ENCODE results near the gene NAPEPLD.

The NAPEPLD gene

GRCh38 chr7:103143868-103144267 is 5.0 kb downstream of the NAPEPLD start:
- no peak for DNase-seq (ENCODE audit: low read depth)

GRCh38 chr7:103142494-103142893 is 6.4 kb downstream of the NAPEPLD start:
- DNase-seq (ENCODE audit: low read depth): no peak

GRCh38 chr7:103141753-103142404 is 7.0 kb downstream of the NAPEPLD start:
- DNase-seq (ENCODE audit: low read depth): no peak

- DNase-seq (ENCODE audit: low read depth): no peak
Measured at GRCh38 chr7:103140685-103141084, 8.2 kb downstream of the NAPEPLD start.

DNA sequence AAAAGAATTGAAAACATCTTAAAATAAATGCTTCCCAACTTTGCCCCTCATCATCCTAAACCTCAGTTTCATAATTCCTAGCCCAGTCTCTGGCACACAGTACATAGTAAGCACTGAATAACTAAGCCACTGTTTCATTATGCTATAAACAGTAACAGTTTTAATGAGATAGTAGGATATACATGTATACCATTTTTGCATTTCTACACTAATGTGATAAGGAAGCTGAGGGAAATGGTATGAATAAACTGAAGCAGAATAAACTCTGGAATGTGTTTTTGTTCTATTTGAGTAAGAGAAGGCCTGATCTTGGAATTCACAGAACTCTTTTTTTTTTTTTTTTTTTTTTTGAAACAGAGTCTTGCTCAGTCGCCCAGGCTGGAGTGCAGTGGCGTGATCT is 8.8 kb downstream of the NAPEPLD start:
- no peak for DNase-seq (ENCODE audit: low read depth)

DNA sequence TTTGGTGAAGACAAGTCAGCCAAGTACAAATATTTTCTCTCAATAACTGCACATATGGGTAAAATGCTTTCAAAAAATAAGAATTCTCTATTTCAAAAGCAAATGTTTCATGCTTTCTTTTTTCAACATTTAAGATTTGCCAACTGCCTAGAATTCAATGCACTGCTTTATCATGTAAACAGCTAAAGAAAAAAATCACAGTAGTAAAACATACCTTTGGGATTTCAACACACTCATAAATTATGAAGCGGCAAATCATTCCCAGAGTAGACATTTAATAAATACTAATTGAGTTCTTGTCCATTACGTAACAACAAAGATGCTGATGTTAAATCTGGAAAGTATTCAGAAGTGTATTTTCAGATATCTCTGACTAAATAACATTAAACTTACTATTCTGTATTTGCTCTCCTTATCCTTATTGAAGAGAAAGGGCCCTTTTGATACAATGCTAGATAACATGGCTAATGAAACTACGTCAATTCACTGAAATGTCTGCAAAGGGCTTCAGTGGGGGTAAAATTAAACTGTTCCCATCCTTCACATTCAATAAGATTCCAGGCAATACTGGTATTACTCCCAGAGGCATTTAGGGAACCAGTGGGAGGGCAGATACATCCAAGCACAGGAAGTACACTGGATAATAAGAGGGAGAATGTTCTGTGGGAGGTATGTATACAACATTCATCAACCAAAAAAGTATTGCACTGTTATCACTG is 13.9 kb downstream of the NAPEPLD start:
- DNase-seq (ENCODE audit: low read depth): no peak

DNA sequence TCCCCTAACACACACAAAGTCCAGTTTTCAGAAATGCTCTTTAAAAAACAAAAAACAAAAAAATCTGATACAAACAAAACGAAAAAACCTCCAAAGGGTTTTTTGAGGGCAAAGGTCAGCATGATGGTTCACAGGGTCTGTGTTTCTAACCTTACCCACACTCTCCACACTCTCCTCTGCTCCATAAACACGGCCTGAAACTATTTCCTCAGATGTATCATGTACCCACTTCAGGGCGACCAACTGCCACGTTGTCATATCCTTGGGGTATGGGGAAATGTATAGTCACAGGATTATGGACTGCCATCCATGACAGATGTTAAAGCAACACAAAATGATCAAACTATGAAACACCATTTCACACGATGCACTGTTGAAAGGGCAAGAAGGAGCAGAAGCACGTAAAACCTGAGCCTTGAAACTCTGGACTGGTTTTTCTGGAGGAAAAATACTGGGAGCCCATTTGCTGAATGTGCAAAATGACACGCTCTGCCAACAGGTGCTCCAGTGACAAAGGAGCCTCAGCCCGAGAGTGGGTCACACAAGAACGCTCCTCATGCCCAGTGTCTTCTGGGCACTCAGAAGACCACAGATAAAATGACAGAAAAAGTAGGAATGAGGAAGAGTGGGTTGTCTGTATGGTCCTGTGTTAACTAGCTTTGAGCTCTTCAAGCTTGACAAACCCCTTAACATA is 15.8 kb downstream of the NAPEPLD start:
- DNase-seq (ENCODE audit: low read depth): no peak

- DNase-seq (ENCODE audit: low read depth): no peak
Measured at GRCh38 chr7:103130901-103131624, 17.8 kb downstream of the NAPEPLD start.

DNA sequence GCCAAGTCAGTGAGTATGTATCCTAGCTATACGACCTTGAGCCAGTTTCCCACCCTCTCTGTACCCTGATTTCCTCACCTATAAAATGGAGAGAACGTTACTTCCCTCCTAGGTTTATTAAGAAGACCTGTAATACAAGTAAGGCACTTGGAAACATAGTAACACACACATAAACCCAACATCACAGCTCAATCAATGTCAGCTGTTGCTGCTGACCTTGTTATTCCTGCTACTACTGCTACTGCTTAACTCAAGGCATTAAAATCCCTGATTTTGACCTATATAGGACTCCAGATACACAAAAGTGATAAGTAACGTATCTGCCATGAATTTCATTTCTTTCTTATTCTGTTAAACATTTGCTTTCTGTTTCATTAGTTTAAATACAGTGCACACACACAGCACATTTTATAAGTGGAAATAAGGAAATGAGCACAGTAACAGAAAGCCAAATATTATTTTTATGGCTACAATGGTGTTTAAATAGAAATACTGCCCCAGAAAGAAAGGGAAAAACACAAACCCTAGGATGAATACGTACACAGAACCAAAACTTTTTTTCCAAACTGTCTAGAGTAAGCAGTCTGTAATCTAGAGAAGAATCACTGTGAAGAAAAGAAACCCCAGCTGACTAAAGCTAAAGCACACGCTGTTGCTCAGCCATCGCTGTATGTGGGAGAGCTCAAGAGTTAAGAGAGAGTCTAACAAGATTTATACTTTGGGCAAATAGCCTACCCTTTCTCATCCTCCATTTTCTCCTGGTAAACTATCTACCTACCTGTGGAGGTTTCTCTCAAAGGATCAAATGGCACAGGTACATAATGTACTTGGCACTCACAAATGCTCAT is 19.0 kb downstream of the NAPEPLD start:
- DNase-seq (ENCODE audit: low read depth): no peak

- DNase-seq (ENCODE audit: low read depth): no peak
Measured at GRCh38 chr7:103127006-103127405, 21.9 kb downstream of the NAPEPLD start.

DNA sequence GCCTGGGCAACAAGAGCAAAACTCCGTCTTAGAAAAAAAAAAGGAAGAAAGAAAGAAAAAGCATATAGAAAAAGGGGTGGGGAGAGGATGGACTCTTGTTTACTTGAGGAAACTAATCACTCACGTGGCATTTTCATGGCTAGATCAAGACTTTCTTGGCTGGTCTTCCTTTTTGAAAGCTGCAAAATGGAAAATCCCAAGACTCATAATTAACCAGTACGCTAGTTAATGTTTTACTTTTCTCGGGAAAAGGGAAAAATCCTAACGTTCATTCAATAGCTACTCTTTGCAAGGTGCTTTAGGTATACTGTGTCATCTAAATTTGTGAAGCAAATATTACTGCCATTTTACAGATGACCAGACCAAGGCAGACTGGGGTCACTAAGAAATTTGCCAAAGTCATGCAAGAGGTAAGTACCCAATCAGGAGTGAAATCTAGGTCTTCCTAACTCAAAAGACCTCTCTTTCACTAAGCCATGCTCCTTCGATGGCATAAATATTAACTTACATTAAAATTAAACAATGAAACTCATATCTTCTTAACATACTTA is 24.4 kb downstream of the NAPEPLD start:
- DNase-seq (ENCODE audit: low read depth): no peak

- DNase-seq (ENCODE audit: low read depth): no peak
Measured at GRCh38 chr7:103123529-103123928, 25.4 kb downstream of the NAPEPLD start.

DNA sequence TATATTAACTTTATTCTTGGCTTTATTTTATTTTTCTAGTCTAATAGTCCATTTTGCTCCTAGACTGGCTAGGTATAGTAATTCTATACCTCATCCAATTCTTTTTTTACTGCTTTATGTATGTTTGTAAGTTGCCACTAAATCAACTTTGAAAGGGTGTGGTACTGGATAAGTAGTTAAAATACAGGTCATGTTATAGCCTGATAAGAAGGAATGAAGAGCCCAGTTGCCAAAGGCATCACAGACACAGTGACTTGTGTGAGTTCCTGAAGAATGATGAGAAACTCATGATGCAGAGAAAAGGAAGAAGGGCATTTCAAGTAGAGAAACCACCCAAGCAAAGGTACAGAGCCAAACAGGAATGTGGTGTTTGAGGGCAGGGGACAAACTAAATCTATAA is 27.3 kb downstream of the NAPEPLD start:
- DNase-seq (ENCODE audit: low read depth): no peak

- no peak for DNase-seq (ENCODE audit: low read depth)
Measured at GRCh38 chr7:103120362-103120761, 28.5 kb downstream of the NAPEPLD start.

- DNase-seq (ENCODE audit: low read depth): no peak
Measured at GRCh38 chr7:103119791-103120291, 29.1 kb downstream of the NAPEPLD start.

- DNase-seq (ENCODE audit: low read depth): no peak
Measured at GRCh38 chr7:103117465-103117864, 31.4 kb downstream of the NAPEPLD start.

DNA sequence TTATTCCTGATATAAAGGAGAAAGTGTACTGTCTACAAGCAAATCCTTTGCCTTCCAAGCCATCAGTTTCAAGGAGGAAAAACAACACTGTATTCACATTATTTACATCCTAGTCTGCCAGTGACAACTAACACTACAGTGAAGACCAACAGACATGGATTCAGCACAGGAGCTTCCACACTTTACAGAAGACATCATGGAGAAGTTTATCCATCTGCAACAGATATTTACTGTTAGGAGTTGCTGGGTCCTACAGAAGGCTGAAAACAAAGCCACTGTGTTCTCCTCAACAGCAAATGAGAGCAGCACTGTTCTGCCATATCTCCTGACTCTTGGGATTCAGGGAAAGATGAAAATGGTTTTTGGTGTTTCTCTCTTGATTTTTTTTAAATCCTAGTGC is 31.9 kb downstream of the NAPEPLD start:
- DNase-seq (ENCODE audit: low read depth): no peak

DNA sequence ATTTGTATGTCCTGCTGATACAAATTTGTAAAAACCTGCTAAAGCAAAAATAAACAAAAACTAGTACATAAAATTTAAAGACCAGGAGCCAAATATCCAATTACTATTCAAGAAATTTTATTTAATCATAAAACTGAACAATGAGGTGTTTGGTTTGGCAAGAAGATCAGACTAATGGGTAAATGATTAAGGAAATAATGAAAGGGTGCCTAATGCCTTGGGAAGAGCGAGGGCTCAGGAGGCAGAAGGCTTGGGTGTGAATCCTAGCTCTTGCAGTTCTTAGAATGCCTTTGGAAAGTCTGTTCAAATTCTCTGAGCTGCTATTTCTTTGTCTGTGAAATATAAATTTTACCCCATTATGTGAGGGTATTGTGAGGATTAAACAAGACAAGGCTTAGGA is 32.4 kb downstream of the NAPEPLD start:
- no peak for DNase-seq (ENCODE audit: low read depth)

GRCh38 chr7:103115771-103116170 is 33.1 kb downstream of the NAPEPLD start:
- DNase-seq (ENCODE audit: low read depth): no peak

DNA sequence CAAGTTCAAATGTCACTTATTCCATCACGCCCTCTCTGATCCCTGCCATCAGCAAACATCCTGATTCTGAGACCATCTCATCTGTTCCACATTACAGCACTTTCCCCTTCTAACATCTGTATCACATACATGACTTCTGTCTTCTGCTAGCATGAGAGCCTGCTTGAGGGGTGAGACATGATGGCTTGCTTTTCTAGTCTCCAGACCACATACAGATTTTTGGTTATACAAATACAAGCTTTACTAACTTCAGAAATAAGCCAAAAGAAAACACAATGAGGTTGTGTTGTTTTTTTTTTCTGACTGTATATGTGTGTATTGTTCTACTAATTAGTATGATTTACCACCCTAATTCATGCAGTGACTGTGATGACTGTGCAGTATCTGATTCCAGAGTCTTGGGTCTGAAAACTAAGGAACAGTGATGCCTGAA is 34.3 kb downstream of the NAPEPLD start:
- DNase-seq (ENCODE audit: low read depth): no peak

DNA sequence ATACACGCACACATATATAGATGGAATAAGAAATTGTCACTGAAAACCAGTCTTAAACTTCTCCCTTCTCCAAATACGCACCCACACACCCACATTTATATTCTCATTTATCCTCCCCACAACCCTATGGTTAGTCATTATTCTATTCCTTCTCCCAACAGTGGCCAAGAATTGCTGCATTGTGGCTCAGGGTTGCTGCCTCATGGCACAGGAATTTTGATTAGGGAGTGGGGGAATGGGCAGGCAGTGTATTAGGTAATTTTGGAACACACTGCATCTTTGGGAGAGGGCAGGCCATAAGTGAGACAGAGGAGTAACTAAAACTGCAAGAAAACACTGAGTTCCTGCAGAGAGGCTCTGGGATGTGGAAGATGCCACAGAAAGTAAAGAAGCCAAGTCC is 35.7 kb downstream of the NAPEPLD start:
- DNase-seq (ENCODE audit: low read depth): no peak

All from stimulated activated CD8-positive, alpha-beta memory T cell treated with anti-CD3 and anti-CD28 coated beads, Interleukin-12 subunit alpha, Interleukin-12 subunit beta, amount 100 ng/mL, for 4 hours (primary cell).